ENCODE data around the gene HLA-DRB1. TPM values are rescaled to one million over a fixed set of nuclear protein-coding genes. Genes with fewer than 3 reads are reported as not detected.

Gene HLA-DRB1
- total RNA-seq, 1 experiment from 2014 or later = not detected

- DNase-seq (ENCODE audit: unreplicated experiment) = no peak
- Mint-ChIP-seq H3K36me3 (ENCODE audit: insufficient read depth, unreplicated experiment) (no peaks in the 10 kb centered on the region), H3K27ac (ENCODE audit: low read depth, unreplicated experiment) (no peak overlapping the region), H3K9me3 (ENCODE audit: unreplicated experiment) (no peaks in the 10 kb centered on the region), H3K27me3 (ENCODE audit: insufficient read depth, unreplicated experiment) (peaks cover 14% of the 10 kb centered on the region), H3K4me3 (ENCODE audit: unreplicated experiment) (no peak overlapping the region), H3K4me1 (ENCODE audit: insufficient read depth, unreplicated experiment) (no peaks in the 10 kb centered on the region)
- TF ChIP-seq CTCF (IDR thresholded peaks at IDR 0.05; ENCODE audit: unreplicated experiment) = no peak
- no TSS peak for BruUV-seq (replicated peaks)
- POLR2A ChIA-PET = no interaction called here
- intact Hi-C loops (cut with micrococcal nuclease) = no loop called here
- CTCF ChIA-PET = interaction anchor here (0.6 kb wide), 1 partner anchor 36 kb away, joined by 3 read pairs; no protein-coding TSS in a partner anchor
These were observed 31.1 kb downstream of the HLA-DRB1 start for GRCh38 chr6:32558426-32559057.

GRCh38 chr6:32554116-32554965, 35.3 kb downstream of the HLA-DRB1 start:
- ChIA-PET CTCF (no interaction called here), POLR2A (no interaction called here)
- no peaks in the 10 kb centered on the region for H3K9me3 Mint-ChIP-seq (ENCODE audit: unreplicated experiment)
- no peak for TF ChIP-seq CTCF (IDR thresholded peaks at IDR 0.05; ENCODE audit: unreplicated experiment)
- H3K27me3 Mint-ChIP-seq (ENCODE audit: insufficient read depth, unreplicated experiment) = peaks cover 46% of the 10 kb centered on the region
- no peak for DNase-seq (ENCODE audit: unreplicated experiment)
- no peaks in the 10 kb centered on the region for H3K4me1 Mint-ChIP-seq (ENCODE audit: insufficient read depth, unreplicated experiment)
- H3K36me3 Mint-ChIP-seq (ENCODE audit: insufficient read depth, unreplicated experiment) = peaks cover 5% of the 10 kb centered on the region
- BruUV-seq (replicated peaks) = no TSS peak
- intact Hi-C loops (cut with micrococcal nuclease) = no loop called here
- H3K27ac Mint-ChIP-seq (ENCODE audit: low read depth, unreplicated experiment) = no peak overlapping the region
- H3K4me3 Mint-ChIP-seq (ENCODE audit: unreplicated experiment) = no peak overlapping the region

GRCh38 chr6:32553037-32553742, 36.5 kb downstream of the HLA-DRB1 start:
- CTCF ChIA-PET = no interaction called here
- no TSS peak for BruUV-seq (replicated peaks)
- intact Hi-C loops (cut with micrococcal nuclease) = no loop called here
- POLR2A ChIA-PET = interaction anchor here (0.7 kb wide), 1 partner anchor 133 kb away, joined by 3 read pairs; no protein-coding TSS in a partner anchor
- DNase-seq (ENCODE audit: unreplicated experiment) = no peak
- H3K4me1 Mint-ChIP-seq (ENCODE audit: insufficient read depth, unreplicated experiment) = no peaks in the 10 kb centered on the region
- H3K36me3 Mint-ChIP-seq (ENCODE audit: insufficient read depth, unreplicated experiment) = peaks cover 5% of the 10 kb centered on the region
- H3K27ac Mint-ChIP-seq (ENCODE audit: low read depth, unreplicated experiment) = no peak overlapping the region
- H3K27me3 Mint-ChIP-seq (ENCODE audit: insufficient read depth, unreplicated experiment) = peaks cover 36% of the 10 kb centered on the region
- H3K4me3 Mint-ChIP-seq (ENCODE audit: unreplicated experiment) = no peak overlapping the region
- TF ChIP-seq CTCF (IDR thresholded peaks at IDR 0.05; ENCODE audit: unreplicated experiment) = no peak
- H3K9me3 Mint-ChIP-seq (ENCODE audit: unreplicated experiment) = no peaks in the 10 kb centered on the region

- TF ChIP-seq CTCF (IDR thresholded peaks at IDR 0.05; ENCODE audit: unreplicated experiment) = no peak
- ChIA-PET CTCF (interaction anchor here (0.7 kb wide), 1 partner anchor 851 kb away, joined by 3 read pairs; no protein-coding TSS in a partner anchor), POLR2A (no interaction called here)
- no peak for DNase-seq (ENCODE audit: unreplicated experiment)
- H3K27ac Mint-ChIP-seq (ENCODE audit: low read depth, unreplicated experiment) = no peak overlapping the region
- H3K27me3 Mint-ChIP-seq (ENCODE audit: insufficient read depth, unreplicated experiment) = peaks cover 36% of the 10 kb centered on the region
- no peak overlapping the region for H3K4me3 Mint-ChIP-seq (ENCODE audit: unreplicated experiment)
- BruUV-seq (replicated peaks) = no TSS peak
- H3K4me1 Mint-ChIP-seq (ENCODE audit: insufficient read depth, unreplicated experiment) = no peaks in the 10 kb centered on the region
- intact Hi-C loops (cut with micrococcal nuclease) = no loop called here
- H3K9me3 Mint-ChIP-seq (ENCODE audit: unreplicated experiment) = no peaks in the 10 kb centered on the region
- peaks cover 5% of the 10 kb centered on the region for H3K36me3 Mint-ChIP-seq (ENCODE audit: insufficient read depth, unreplicated experiment)
These were observed 38.2 kb downstream of the HLA-DRB1 start for GRCh38 chr6:32551410-32551809.
